Tibial artery (tissue), 4 donors: ENCODE results near the gene PLXNB1.

Experiments used
- DNase-seq, 2 donors: peaks; one replicate each; pipeline ENCODE4 v3.0.0-alpha.2; 2019
- H3K27ac ChIP-seq, 2 donors: fragments of 200-600 bp; sonication (generic) in 1 of 2; 1 replicate in 1 of 2; 2 replicates in 1 of 2; pipeline ENCODE4 v1.5.1; 2018 to 2019; ENCODE audit warnings: mild to moderate bottlenecking in 1 of 2
- H3K27me3 ChIP-seq, 2 donors: fragments of 200-600 bp; sonication (generic) in 1 of 2; one replicate each; pipeline versions ENCODE4 v1.5.1 to v1.6.0; 2016 to 2019
- H3K36me3 ChIP-seq, 3 donors: fragments of 200-600 bp; sonication (generic) in 2 of 3; one replicate each; pipeline ENCODE4 v1.5.1; 2016 to 2019; ENCODE audit warnings: mild to moderate bottlenecking in 2 of 3
- H3K4me1 ChIP-seq, 4 donors: fragments of 200-600 bp; sonication (generic) in 2 of 4; 1 replicate in 3 of 4; 2 replicates in 1 of 4; pipeline ENCODE4 v1.5.1; 2016 to 2019
- H3K4me3 ChIP-seq, 2 donors: fragments of 200-600 bp; sonication (generic) in 1 of 2; 1 replicate in 1 of 2; 2 replicates in 1 of 2; pipeline ENCODE4 v1.5.1; 2018 to 2019; ENCODE audit warnings: mild to moderate bottlenecking in 2 of 2
- H3K9me3 ChIP-seq, 3 donors: fragments of 200-600 bp; sonication (generic) in 1 of 3; one replicate each; pipeline ENCODE4 v1.5.1; 2016 to 2019
- CTCF ChIP-seq, 2 experiments: fragments of 200-600 bp in 1 of 2; fragments of 450-650 bp in 1 of 2; IDR thresholded peaks; one replicate each; pipeline ENCODE4 v1.5.1; 2017 to 2019; ENCODE audit warnings: antibody characterized with exemption in 2 of 2, mild to moderate bottlenecking in 1 of 2, moderate library complexity in 1 of 2
- intact Hi-C: fragments of 100-400 bp; cut with DNase I; formaldehyde crosslinking; loops from one replicate; pipeline ENCODE4 v1.15.0; 2023; ENCODE audit warnings: low total_unique reads

PLXNB1 gene

GRCh38 chr3:48361928-48362327, 68.0 kb downstream of the PLXNB1 start:
- no peak overlapping the region for H3K4me3 ChIP-seq
- no peak overlapping the region for H3K27ac ChIP-seq
- TF ChIP-seq CTCF (IDR thresholded peaks at IDR 0.05) = no peak
- intact Hi-C loops = loop anchor here (10.0 kb wide), 1 partner anchor 513 kb away; no protein-coding TSS in a partner anchor
- peaks cover 0 to 4% of the 10 kb centered on the region in 2 donors for H3K27me3 ChIP-seq
- H3K9me3 ChIP-seq = no peaks in the 10 kb centered on the region
- H3K4me1 ChIP-seq = no peaks in the 10 kb centered on the region
- no peak for DNase-seq
- H3K36me3 ChIP-seq = no peaks in the 10 kb centered on the region

GRCh38 chr3:48356419-48356818, 73.5 kb downstream of the PLXNB1 start:
- Histone ChIP-seq H3K9me3 (no peaks in the 10 kb centered on the region), H3K27me3 (peaks cover 0 to 7% of the 10 kb centered on the region in 2 donors), H3K4me1 (no peaks in the 10 kb centered on the region), H3K4me3 (no peak overlapping the region), H3K36me3 (no peaks in the 10 kb centered on the region), H3K27ac (no peak overlapping the region)
- no peak for TF ChIP-seq CTCF (IDR thresholded peaks at IDR 0.05)
- intact Hi-C loops = no loop called here
- no peak for DNase-seq

- Histone ChIP-seq H3K4me1 (no peaks in the 10 kb centered on the region), H3K27me3 (peaks cover 0 to 7% of the 10 kb centered on the region in 2 donors), H3K27ac (no peak overlapping the region), H3K36me3 (no peaks in the 10 kb centered on the region), H3K4me3 (no peak overlapping the region), H3K9me3 (no peaks in the 10 kb centered on the region)
- TF ChIP-seq CTCF (IDR thresholded peaks at IDR 0.05) = no peak
- no peak for DNase-seq
- intact Hi-C loops = no loop called here
Measured at GRCh38 chr3:48353987-48354386, 75.9 kb downstream of the PLXNB1 start.
